ENCODE results near the gene TWNK. TPM values are rescaled to one million over a fixed set of nuclear protein-coding genes. Genes with fewer than 3 reads are reported as not detected.
A peak's percentile ranks its signal among the peaks of the same experiment; 100 is the strongest.
"Not testable (repeated sequence)": the region's sequence is repeated elsewhere in the genome, so short reads cannot be mapped to it uniquely, and the experiment has no call there.

The TWNK gene
- polyA plus RNA-seq, 3 donors from 2014 or later, result 0.76 to 5.7 TPM; not detected in 1

DNA sequence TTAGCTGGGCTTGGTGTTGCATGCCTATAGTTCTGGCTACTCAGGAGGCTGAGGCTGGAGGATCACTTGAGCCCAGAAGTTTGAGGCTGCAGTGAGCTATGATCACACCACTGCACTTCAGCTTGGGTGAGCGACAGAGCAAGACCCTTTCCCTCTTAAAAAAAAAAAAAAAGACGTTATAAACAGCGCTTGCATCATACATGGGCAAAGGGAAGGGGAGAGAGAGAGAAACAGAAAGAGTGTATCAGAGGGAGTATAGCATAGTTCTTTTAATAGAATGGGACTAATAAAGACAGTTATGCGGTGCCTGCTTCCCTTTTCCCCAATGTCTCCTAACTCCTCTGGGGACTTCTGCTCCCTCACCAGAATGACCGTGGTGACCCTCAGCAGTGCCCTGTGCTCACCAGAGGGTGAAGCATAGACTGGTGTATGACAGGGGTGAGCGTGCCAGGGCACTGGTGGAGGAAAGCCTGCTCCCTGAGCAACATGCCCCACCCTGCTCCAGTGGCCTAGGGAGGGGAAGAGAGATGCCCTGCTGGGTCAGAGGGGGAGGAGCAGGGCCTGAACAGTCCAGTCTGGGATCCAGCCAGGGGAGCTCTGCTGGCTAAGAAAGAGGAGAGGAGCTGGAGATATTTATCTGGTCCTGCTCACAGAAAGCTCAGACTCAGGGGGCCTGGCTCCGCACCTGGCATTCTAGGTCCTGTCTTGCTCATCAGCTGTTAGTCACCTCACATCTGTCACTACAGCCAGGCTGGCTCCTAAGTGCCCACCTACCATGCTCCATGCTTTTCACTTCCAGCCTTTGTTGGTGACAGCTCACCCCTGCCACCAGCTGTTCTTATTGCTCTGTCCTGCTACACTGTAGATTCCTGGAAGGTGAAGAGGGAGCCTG, 41.3 kb downstream of the TWNK start:
- Mint-ChIP-seq H3K9me3 (no peaks in the 10 kb centered on the region), H3K36me3 (no peaks in the 10 kb centered on the region), H3K4me1 (peaks cover 22 to 26% of the 10 kb centered on the region in 2 donors), H3K27ac (no peak overlapping the region), H3K4me3 (no peak overlapping the region), H3K27me3 (ENCODE audit: low read depth in 3 of 3) (peaks cover 3 to 14% (median 4%) of the 10 kb centered on the region in 3 donors)
- no peak for DNase-seq

- DNase-seq, result no peak
- peaks cover 22 to 28% of the 10 kb centered on the region in 2 donors for H3K4me1 Mint-ChIP-seq
- peak overlapping the region in 1 of 6 donors; percentile 11 for H3K27ac Mint-ChIP-seq
- H3K36me3 Mint-ChIP-seq, result no peaks in the 10 kb centered on the region
- peaks cover 3 to 14% (median 4%) of the 10 kb centered on the region in 3 donors for H3K27me3 Mint-ChIP-seq (ENCODE audit: low read depth in 3 of 3)
- H3K9me3 Mint-ChIP-seq, result no peaks in the 10 kb centered on the region
- peak overlapping the region in 1 of 5 donors; percentile 30 for H3K4me3 Mint-ChIP-seq
Observed at GRCh38 chr10:101029520-101030295, 42.4 kb downstream of the TWNK start.

- Mint-ChIP-seq H3K27ac (peak overlapping the region; percentile 94 to 99 (median 96)), H3K36me3 (peaks cover 0 to 4% (median 0%) of the 10 kb centered on the region in 3 donors), H3K4me1 (peaks cover 22 to 28% of the 10 kb centered on the region in 2 donors), H3K27me3 (ENCODE audit: low read depth in 3 of 3) (peaks cover 3 to 14% (median 4%) of the 10 kb centered on the region in 3 donors), H3K9me3 (no peaks in the 10 kb centered on the region), H3K4me3 (peak overlapping the region; percentile 89 to 96 (median 92))
- no peak for DNase-seq
Observed at GRCh38 chr10:101030496-101031127, 43.3 kb downstream of the TWNK start.

DNA sequence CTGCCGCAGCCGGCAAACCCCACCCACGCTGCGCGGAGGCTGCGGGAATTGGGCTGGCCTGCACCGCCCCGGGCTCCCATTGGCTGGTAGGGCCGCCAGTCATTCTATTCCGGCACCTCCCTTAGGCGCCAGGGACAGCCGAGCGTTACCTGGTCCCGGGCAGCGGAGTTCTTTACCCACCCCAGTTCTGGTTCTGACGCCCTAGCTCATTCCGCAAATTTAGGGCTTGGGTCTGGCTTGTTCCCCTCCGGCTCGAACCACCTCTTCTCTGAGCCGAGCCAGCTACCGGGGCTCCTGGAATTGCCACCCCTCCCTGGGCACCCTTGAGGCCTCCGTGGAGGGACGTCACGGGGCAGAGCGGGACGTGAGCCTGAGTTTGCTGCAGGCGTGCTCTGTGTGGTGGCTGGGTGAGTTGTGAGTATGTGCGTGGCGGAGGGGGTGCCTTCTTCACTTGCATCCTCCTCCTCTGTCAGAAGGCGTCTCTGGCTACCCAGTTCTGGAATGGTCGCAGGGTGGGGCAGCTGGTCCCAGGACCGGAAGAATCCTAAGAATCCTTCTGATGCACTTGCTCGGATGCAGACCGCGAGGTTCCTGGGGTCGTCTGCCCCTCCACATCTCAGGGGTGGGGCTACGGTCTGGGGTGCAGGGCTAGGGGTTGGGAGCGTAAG, 43.9 kb downstream of the TWNK start, which contains the start of the genes PDZD7 and SFXN3:
Gene PDZD7 (minus strand): TSS at position 2 of the 668 bp plus-strand sequence. CDS start 910 bp downstream, outside the sequence.
Gene SFXN3 (plus strand): TSS at position 107 of the 668 bp plus-strand sequence. CDS start 3,461 bp downstream, outside the sequence.
- Mint-ChIP-seq H3K4me1 (peaks cover 22 to 28% of the 10 kb centered on the region in 2 donors), H3K27ac (peak within 1 kb of the TSS; percentile 94 to 99 (median 96)), H3K4me3 (peak within 1 kb of the TSS; percentile 89 to 96 (median 92)), H3K9me3 (no peaks in the 10 kb centered on the region), H3K27me3 (ENCODE audit: low read depth in 3 of 3) (peaks cover 3 to 14% (median 4%) of the 10 kb centered on the region in 3 donors), H3K36me3 (peaks cover 0 to 7% (median 4%) of the 10 kb centered on the region in 3 donors)
- DNase-seq, result peak; percentile 95 to 96 (median 95)

- Mint-ChIP-seq H3K4me3 (peak overlapping the region; percentile 89 to 96 (median 92)), H3K27ac (peak overlapping the region; percentile 94 to 99 (median 96)), H3K27me3 (ENCODE audit: low read depth in 3 of 3) (peaks cover 3 to 14% (median 4%) of the 10 kb centered on the region in 3 donors), H3K9me3 (no peaks in the 10 kb centered on the region), H3K4me1 (peaks cover 22 to 28% of the 10 kb centered on the region in 2 donors), H3K36me3 (peaks cover 0 to 11% (median 4%) of the 10 kb centered on the region in 3 donors)
- DNase-seq, result peak; percentile 74 to 78 (median 76)
Observed at GRCh38 chr10:101031796-101032636, 44.7 kb downstream of the TWNK start.

GRCh38 chr10:101032637-101033224, 45.4 kb downstream of the TWNK start:
- peaks cover 22 to 28% of the 10 kb centered on the region in 2 donors for H3K4me1 Mint-ChIP-seq
- peak; percentile 54 to 61 (median 57) for DNase-seq
- peak overlapping the region; percentile 93 to 98 (median 95) for H3K27ac Mint-ChIP-seq

GRCh38 chr10:101033276-101033675, 45.9 kb downstream of the TWNK start:
- no peak for DNase-seq
- Mint-ChIP-seq H3K4me1 (peaks cover 22 to 28% of the 10 kb centered on the region in 2 donors), H3K4me3 (peak overlapping the region; percentile 18 to 92 (median 68)), H3K9me3 (no peaks in the 10 kb centered on the region), H3K27me3 (ENCODE audit: low read depth in 3 of 3) (peaks cover 3 to 14% (median 4%) of the 10 kb centered on the region in 3 donors), H3K27ac (peak overlapping the region; percentile 46 to 98 (median 94)), H3K36me3 (peaks cover 7 to 24% (median 10%) of the 10 kb centered on the region in 3 donors)

More at GRCh38 chr10:101032637-101033224, 45.4 kb downstream of the TWNK start:
- Mint-ChIP-seq H3K36me3 (peaks cover 2 to 18% (median 5%) of the 10 kb centered on the region in 3 donors), H3K4me3 (peak overlapping the region; percentile 89 to 96 (median 92)), H3K27me3 (ENCODE audit: low read depth in 3 of 3) (peaks cover 3 to 14% (median 4%) of the 10 kb centered on the region in 3 donors), H3K9me3 (no peaks in the 10 kb centered on the region)

- Mint-ChIP-seq H3K4me1 (peaks cover 22 to 28% of the 10 kb centered on the region in 2 donors), H3K27ac (peak overlapping the region in 2 of 6 donors; percentile 11 to 40), H3K27me3 (ENCODE audit: low read depth in 3 of 3) (peaks cover 0 to 12% (median 4%) of the 10 kb centered on the region in 3 donors), H3K36me3 (peaks cover 9 to 28% (median 13%) of the 10 kb centered on the region in 3 donors)
- DNase-seq, H3K4me3 Mint-ChIP-seq, H3K9me3 Mint-ChIP-seq: not testable (repeated sequence)
Observed at GRCh38 chr10:101034404-101034803, 47.1 kb downstream of the TWNK start.

GRCh38 chr10:101035314-101035713, 48.0 kb downstream of the TWNK start:
- peaks cover 0 to 11% (median 4%) of the 10 kb centered on the region in 3 donors for H3K27me3 Mint-ChIP-seq (ENCODE audit: low read depth in 3 of 3)
- DNase-seq, result no peak
- no peaks in the 10 kb centered on the region for H3K9me3 Mint-ChIP-seq
- H3K36me3 Mint-ChIP-seq, result peaks cover 9 to 28% (median 13%) of the 10 kb centered on the region in 3 donors
- H3K4me3 Mint-ChIP-seq, result no peak overlapping the region
- H3K4me1 Mint-ChIP-seq, result peaks cover 22 to 28% of the 10 kb centered on the region in 2 donors
- H3K27ac Mint-ChIP-seq, result no peak overlapping the region

DNA sequence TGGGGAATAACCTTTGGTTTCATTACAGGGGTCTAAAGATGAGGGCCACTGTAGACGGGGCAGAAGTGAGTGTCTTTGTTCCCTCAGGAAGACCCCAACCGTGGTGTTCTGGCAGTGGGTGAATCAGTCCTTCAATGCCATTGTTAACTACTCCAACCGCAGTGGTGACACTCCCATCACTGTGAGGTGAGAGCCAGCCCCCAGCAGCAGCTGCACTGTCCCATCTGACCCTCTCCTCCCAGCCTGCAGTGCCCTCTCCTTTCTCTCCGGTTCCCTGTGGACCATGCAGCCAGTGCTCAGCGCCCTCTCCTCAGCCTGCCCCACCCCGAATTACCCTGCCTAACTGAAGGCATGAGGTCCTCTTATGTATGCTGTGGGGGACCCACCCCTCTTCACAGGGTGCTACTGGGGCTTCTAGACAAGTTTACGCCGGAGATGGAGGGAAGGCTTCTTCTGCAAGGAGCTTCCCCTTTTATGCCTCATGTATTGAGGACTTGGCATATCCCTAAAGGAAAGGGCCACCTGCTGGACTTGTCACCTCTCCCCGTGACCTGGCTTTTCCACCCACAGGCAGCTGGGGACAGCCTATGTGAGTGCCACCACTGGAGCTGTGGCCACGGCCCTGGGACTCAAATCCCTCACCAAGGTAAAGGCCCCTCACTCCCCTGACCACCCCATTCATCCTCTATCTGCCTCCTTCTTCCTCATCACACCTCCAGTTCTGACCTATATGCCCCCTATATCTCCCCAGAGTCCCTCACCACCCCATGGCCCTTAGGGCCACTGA, 48.8 kb downstream of the TWNK start:
- Mint-ChIP-seq H3K36me3 (peaks cover 9 to 30% (median 13%) of the 10 kb centered on the region in 3 donors), H3K4me3 (no peak overlapping the region), H3K27me3 (ENCODE audit: low read depth in 3 of 3) (peaks cover under 1 to 12% (median 4%) of the 10 kb centered on the region in 3 donors), H3K9me3 (no peaks in the 10 kb centered on the region), H3K27ac (no peak overlapping the region), H3K4me1 (peaks cover 19 to 26% of the 10 kb centered on the region in 2 donors)
- DNase-seq, result no peak

- Mint-ChIP-seq H3K4me3 (no peak overlapping the region), H3K4me1 (peaks cover 18 to 21% of the 10 kb centered on the region in 2 donors), H3K36me3 (peaks cover 9 to 31% (median 13%) of the 10 kb centered on the region in 3 donors), H3K27ac (no peak overlapping the region), H3K9me3 (no peaks in the 10 kb centered on the region), H3K27me3 (ENCODE audit: low read depth in 3 of 3) (peaks cover 0 to 8% (median 4%) of the 10 kb centered on the region in 3 donors)
- DNase-seq, result no peak
Observed at GRCh38 chr10:101036726-101037125, 49.4 kb downstream of the TWNK start.
